HG03442 (cell line): ENCODE results near the gene SPATA2.
"Not testable (repeated sequence)": the region's sequence is repeated elsewhere in the genome, so short reads cannot be mapped to it uniquely, and the experiment has no call there.

Source experiments
- ATAC-seq: cut with Tn5 transposase; IDR thresholded peaks from one replicate; pipeline ENCODE4 v1.9.1; 2021; ENCODE audit warnings: mild to moderate bottlenecking, moderate library complexity; ENCODE audit not compliant: unreplicated experiment

SPATA2 gene

GRCh38 chr20:49863666-49864065 is 51.7 kb downstream of the SPATA2 start:
- no peak for ATAC-seq

DNA sequence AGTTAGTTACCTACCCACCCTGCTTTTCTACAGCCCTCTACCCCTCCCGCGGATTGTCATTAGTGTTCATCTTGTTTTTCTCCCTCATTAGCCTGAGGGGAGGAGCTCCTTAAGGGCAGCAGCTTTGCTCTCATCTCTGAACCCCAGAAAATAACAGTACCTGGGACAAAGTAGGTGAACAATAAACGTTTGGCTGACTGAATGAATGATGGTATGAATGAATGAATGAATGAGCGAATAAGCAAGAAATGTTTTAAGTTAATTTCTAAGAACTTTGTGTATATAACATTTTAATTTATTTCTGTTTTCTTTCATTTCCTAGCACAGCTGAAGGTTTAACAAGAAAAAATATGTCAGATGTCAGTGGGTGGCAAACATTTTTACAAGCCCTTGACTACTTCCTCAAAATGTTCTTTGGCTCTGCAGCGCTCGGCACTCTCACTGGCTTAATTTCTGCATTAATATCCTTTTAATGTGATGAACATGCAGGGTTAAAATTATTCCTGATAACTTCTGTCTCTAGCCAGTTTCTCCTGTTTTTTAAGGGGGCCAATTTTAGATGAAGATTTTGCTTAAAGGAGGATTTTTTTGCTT is 52.6 kb downstream of the SPATA2 start:
- ATAC-seq: no peak

DNA sequence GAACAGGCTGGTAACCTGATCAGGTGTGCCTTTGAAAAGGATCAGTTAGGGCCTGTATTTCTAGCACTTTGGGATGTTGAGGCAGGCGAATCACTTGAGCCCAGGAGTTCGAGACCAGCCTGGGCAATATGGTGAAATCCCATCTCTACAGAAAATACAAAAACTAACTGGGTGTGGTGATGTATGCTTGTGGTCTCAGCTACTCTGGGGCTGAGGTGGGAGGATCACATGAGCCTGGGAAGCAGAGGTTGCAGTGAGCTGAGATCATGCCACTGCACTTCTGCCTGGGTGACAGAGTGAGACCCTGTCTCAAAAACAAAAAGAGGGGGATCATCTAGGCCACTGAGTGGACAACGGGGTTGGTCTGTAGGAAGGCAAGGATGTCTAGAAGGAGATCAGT is 54.1 kb downstream of the SPATA2 start:
- not testable (repeated sequence) for ATAC-seq

- ATAC-seq: no peak
These were observed 55.5 kb downstream of the SPATA2 start for GRCh38 chr20:49859807-49860206.

DNA sequence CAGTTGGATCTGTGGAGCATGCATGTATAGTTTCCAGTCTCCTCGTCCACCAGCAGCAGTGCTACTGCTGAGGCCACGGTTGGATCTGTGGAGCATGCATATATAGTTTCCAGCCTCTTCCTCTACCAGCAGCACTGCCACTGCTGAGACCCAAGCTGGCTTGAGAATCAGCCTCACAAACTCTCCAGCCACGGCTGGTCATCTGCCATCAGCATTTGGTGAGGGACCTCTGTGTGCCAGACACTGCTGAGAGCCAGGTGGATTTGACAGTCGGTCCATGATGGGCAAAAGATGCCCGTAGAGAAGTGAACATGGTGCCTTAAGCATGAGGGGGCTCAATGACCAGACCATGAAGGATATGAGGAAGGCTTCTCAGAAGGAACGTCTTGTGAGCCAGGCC is 56.3 kb downstream of the SPATA2 start:
- ATAC-seq: no peak

DNA sequence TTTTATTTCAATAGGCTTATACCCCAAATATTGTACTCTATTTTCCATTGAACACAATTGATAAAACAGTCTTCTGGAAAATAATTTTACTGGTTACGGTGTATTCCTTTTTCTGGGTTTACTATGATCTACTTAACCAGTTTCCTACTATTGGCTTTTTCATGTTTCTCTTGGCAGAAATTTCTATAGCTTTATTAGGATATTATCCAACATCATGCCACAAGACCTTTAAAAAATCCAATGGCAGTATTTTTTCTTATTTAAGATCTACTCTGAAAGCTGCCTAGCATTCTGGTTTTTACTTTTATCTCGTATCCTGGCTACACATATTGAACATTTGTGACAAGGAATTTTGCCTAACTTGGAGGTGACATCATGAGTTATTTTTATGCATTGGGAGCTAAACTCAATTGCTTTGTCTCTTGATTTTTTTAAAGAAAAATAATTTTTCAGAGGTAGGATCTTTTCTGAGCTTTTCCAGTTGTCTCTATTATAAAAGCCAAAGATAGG is 57.2 kb downstream of the SPATA2 start:
- ATAC-seq: no peak

DNA sequence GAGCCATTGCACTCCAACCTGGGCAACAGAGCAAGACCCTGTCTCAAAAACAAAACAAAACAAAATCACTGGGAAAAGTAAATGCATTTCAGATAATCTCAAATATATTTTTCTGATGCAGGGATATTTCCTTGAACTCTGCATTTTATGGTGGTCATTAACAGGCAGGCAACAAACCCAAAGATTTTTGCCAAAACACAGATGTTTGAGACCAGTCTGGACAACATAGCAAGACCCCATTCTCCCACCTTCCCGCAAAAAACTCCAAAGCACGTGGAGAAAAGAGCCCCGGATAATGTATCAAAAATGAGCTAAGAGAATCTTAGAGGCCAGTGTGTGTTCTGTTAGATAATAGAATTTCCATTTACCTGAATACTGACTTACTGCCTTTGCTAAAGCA is 58.4 kb downstream of the SPATA2 start:
- ATAC-seq: no peak

GRCh38 chr20:49854190-49854875 is 61.0 kb downstream of the SPATA2 start:
- no peak for ATAC-seq

GRCh38 chr20:49853640-49854039 is 61.7 kb downstream of the SPATA2 start:
- ATAC-seq: no peak
